Head of caudate nucleus (tissue), 42 donors: ENCODE results near the gene ARRB2.

Experiments used
- DNase-seq, 42 donors: peaks; one replicate each; pipeline versions ENCODE4 v3.0.0 to v3.0.0-alpha.2; 2020 to 2021; ENCODE audit warnings: mixed read lengths in 7 of 42
- intact Hi-C: fragments of 100-400 bp; cut with DNase I; formaldehyde crosslinking; loops from one replicate; pipeline ENCODE4 v1.15.0; 2022

The ARRB2 gene

GRCh38 chr17:4721203-4722135 lies 11.0 kb downstream of the ARRB2 start:
- no peak for DNase-seq
- intact Hi-C loops = no loop called here

GRCh38 chr17:4722678-4723240 lies 12.3 kb downstream of the ARRB2 start:
- DNase-seq = no peak
- intact Hi-C loops = no loop called here

GRCh38 chr17:4724650-4725049 lies 14.2 kb downstream of the ARRB2 start:
- intact Hi-C loops = no loop called here
- no peak for DNase-seq

- intact Hi-C loops = no loop called here
- DNase-seq = peak in 3 of 42 donors; percentile 17 to 50 (median 25)
Measured at GRCh38 chr17:4725646-4726310, 15.3 kb downstream of the ARRB2 start.

- DNase-seq = no peak
- intact Hi-C loops = no loop called here
Measured at GRCh38 chr17:4728124-4728523, 17.7 kb downstream of the ARRB2 start.

- intact Hi-C loops = loop anchor here (5.0 kb wide), 2 partner anchors 54 to 154 kb away; partner anchors contain the start of genes GLTPD2 and VMO1
Measured at GRCh38 chr17:4733073-4733531, 22.7 kb downstream of the ARRB2 start.

GRCh38 chr17:4734857-4735475 lies 24.5 kb downstream of the ARRB2 start:
- no peak for DNase-seq
- intact Hi-C loops = loop anchor here (5.0 kb wide), 2 partner anchors 52 to 152 kb away; partner anchors contain the start of genes GLTPD2 and VMO1

More at GRCh38 chr17:4733073-4733531, 22.7 kb downstream of the ARRB2 start:
- DNase-seq = peak in 12 of 42 donors; percentile 8 to 60 (median 30)

- intact Hi-C loops = no loop called here
- DNase-seq = peak in 17 of 42 donors; percentile 7 to 58 (median 31)
Measured at GRCh38 chr17:4735876-4736651, 25.6 kb downstream of the ARRB2 start.

- intact Hi-C loops = no loop called here
- DNase-seq = no peak
Measured at GRCh38 chr17:4738136-4739121, 28.0 kb downstream of the ARRB2 start.

- intact Hi-C loops = no loop called here
- peak in 35 of 42 donors; percentile 9 to 68 (median 33) for DNase-seq
Measured at GRCh38 chr17:4739122-4740024, 28.9 kb downstream of the ARRB2 start, which contains the start of the genes CXCL16 and ZMYND15. Gene CXCL16, minus strand, starts transcription at chr17:4739928. Its CDS starts 589 bp downstream, at chr17:4739339. Gene ZMYND15, plus strand, starts transcription at chr17:4739833. Its CDS starts 716 bp downstream, at chr17:4740549.

GRCh38 chr17:4740025-4740351 lies 29.6 kb downstream of the ARRB2 start:
- intact Hi-C loops = no loop called here
- no peak for DNase-seq

- intact Hi-C loops = no loop called here
Measured at GRCh38 chr17:4740584-4740983, 30.2 kb downstream of the ARRB2 start.

GRCh38 chr17:4741544-4741943 lies 31.1 kb downstream of the ARRB2 start:
- DNase-seq = no peak
- intact Hi-C loops = no loop called here

More at GRCh38 chr17:4740584-4740983, 30.2 kb downstream of the ARRB2 start:
- no peak for DNase-seq

- no peak for DNase-seq
- intact Hi-C loops = no loop called here
Measured at GRCh38 chr17:4742133-4742532, 31.7 kb downstream of the ARRB2 start.

- intact Hi-C loops = no loop called here
- no peak for DNase-seq
Measured at GRCh38 chr17:4742629-4743028, 32.2 kb downstream of the ARRB2 start.

- intact Hi-C loops = no loop called here
- DNase-seq = no peak
Measured at GRCh38 chr17:4743216-4743615, 32.8 kb downstream of the ARRB2 start.
